C4-2B (cell line): ENCODE results near the gene RAP1A.
"Not testable (repeated sequence)": the region's sequence is repeated elsewhere in the genome, so short reads cannot be mapped to it uniquely, and the experiment has no call there.

ENCODE experiments used
- H3K27ac ChIP-seq: fragments of 450-650 bp; 2 replicates; pipeline ENCODE4 v1.5.1; 2017
- CTCF ChIP-seq: fragments of 450-650 bp; conservative IDR thresholded peaks from 2 replicates; pipeline ENCODE4 v1.5.1; 2017; ENCODE audit warnings: mild to moderate bottlenecking
- ZFX ChIP-seq: fragments of 450-650 bp; IDR thresholded peaks from 2 replicates; pipeline ENCODE4 v1.6.1; 2017

RAP1A gene

GRCh38 chr1:111624382-111624781, 4.8 kb downstream of the RAP1A start:
- no peak overlapping the region for H3K27ac ChIP-seq
- TF ChIP-seq ZFX (no peak), CTCF (no peak)

GRCh38 chr1:111625276-111625675, 5.7 kb downstream of the RAP1A start:
- H3K27ac ChIP-seq = no peak overlapping the region
- TF ChIP-seq ZFX (no peak), CTCF (no peak)

- TF ChIP-seq ZFX (no peak), CTCF (no peak)
- no peak overlapping the region for H3K27ac ChIP-seq
These were observed 8.6 kb downstream of the RAP1A start for GRCh38 chr1:111628153-111628552.

- TF ChIP-seq CTCF (no peak), ZFX (no peak)
- no peak overlapping the region for H3K27ac ChIP-seq
These were observed 9.8 kb downstream of the RAP1A start for GRCh38 chr1:111629190-111629954.

- TF ChIP-seq ZFX (no peak), CTCF (no peak)
- H3K27ac ChIP-seq = no peak overlapping the region
These were observed 11.0 kb downstream of the RAP1A start for GRCh38 chr1:111630567-111630966.

- no peak overlapping the region for H3K27ac ChIP-seq
- TF ChIP-seq CTCF = no peak
- no peak for TF ChIP-seq ZFX
These were observed 11.9 kb downstream of the RAP1A start for GRCh38 chr1:111631502-111631901.

GRCh38 chr1:111632771-111633170, 13.2 kb downstream of the RAP1A start:
- H3K27ac ChIP-seq = not testable (repeated sequence)

GRCh38 chr1:111633736-111634247, 14.2 kb downstream of the RAP1A start:
- no peak overlapping the region for H3K27ac ChIP-seq
- TF ChIP-seq ZFX (no peak), CTCF (no peak)
